SK-N-SH (cell line): Measurements from ENCODE around the gene METTL23. TPM values are rescaled to one million over a fixed set of nuclear protein-coding genes. Genes with fewer than 3 reads are reported as not detected.
A peak's percentile ranks its signal among the peaks of the same experiment; 100 is the strongest.

Experiments
- CTCF ChIA-PET: fragments of 300-600, 350-600 bp; formaldehyde crosslinking; extraction: SDS; loops from one replicate; lab custom pipeline; 2021; lab: Yijun Ruan, JAX
- POLR2A ChIA-PET: fragments of 350-600 bp; sonication (Branson Sonifier 250); formaldehyde crosslinking; extraction: SDS; loops from one replicate; lab custom pipeline; 2020; ENCODE audit warnings: antibody characterized with exemption, inconsistent platforms; lab: Yijun Ruan, JAX
- DNase-seq: peaks from one replicate; pipeline ENCODE4 v3.0.0; 2012
- H2AFZ ChIP-seq: fragments of 200-600 bp; sonication (generic); 2 replicates; pipeline ENCODE4 v1.8.1; 2016; ENCODE audit warnings: antibody characterized with exemption, mild to moderate bottlenecking, low read depth
- H3F3A ChIP-seq: fragments of 200-600 bp; sonication (generic); replicated peaks from 2 replicates; pipeline ENCODE3; 2016; ENCODE audit warnings: antibody characterized with exemption, mild to moderate bottlenecking; ENCODE audit not compliant: insufficient read depth
- H3K27ac ChIP-seq, 2 experiments: fragments of 200-500 bp in 1 of 2; fragments of 200-600 bp in 1 of 2; sonication (Bioruptor generic) in 1 of 2; sonication (generic), shearing (Covaris generic) in 1 of 2; 2 replicates each; pipeline versions ENCODE4 v1.5.1 to v1.6.1; 2014 to 2016; ENCODE audit warnings: low read depth in 2 of 2, inconsistent platforms in 1 of 2, low read length in 1 of 2, mild to moderate bottlenecking in 1 of 2, mixed read lengths in 1 of 2
- H3K27me3 ChIP-seq: fragments of 200-600 bp; sonication (generic), shearing (Covaris generic); 2 replicates; pipeline ENCODE4 v1.6.1; 2016; ENCODE audit warnings: mixed run types; ENCODE audit not compliant: insufficient read depth
- H3K36me3 ChIP-seq, 2 experiments: fragments of 200-500 bp in 1 of 2; fragments of 200-600 bp in 1 of 2; sonication (Bioruptor generic) in 1 of 2; sonication (generic) in 1 of 2; replicated peaks in 1 of 2; 2 replicates each; pipeline versions ENCODE3 to v1.5.1; 2014 to 2016; ENCODE audit warnings: low read length in 1 of 2, mild to moderate bottlenecking in 1 of 2; ENCODE audit not compliant: insufficient read depth in 2 of 2, control insufficient read depth in 1 of 2
- H3K4me1 ChIP-seq, 2 experiments: fragments of 200-500 bp in 1 of 2; fragments of 200-600 bp in 1 of 2; sonication (Bioruptor generic) in 1 of 2; sonication (generic), shearing (Covaris generic) in 1 of 2; 2 replicates each; pipeline versions ENCODE4 v1.5.1 to v1.6.1; 2014 to 2016; ENCODE audit warnings: low read depth in 1 of 2, low read length in 1 of 2, mixed run types in 1 of 2; ENCODE audit not compliant: insufficient read depth in 2 of 2, control insufficient read depth in 1 of 2
- H3K4me2 ChIP-seq: fragments of 200-600 bp; sonication (generic), shearing (Covaris generic); 2 replicates; pipeline ENCODE4 v1.6.1; 2017; ENCODE audit warnings: mixed run types
- H3K4me3 ChIP-seq, 2 experiments: fragments of 200-500 bp in 1 of 2; fragments of 200-600 bp in 1 of 2; sonication (Bioruptor generic) in 1 of 2; sonication (generic), shearing (Covaris generic) in 1 of 2; 2 replicates each; pipeline versions ENCODE4 v1.5.1 to v1.8.1; 2014 to 2016; ENCODE audit warnings: low read depth in 2 of 2, inconsistent platforms in 1 of 2, low read length in 1 of 2, mild to moderate bottlenecking in 1 of 2, mixed read lengths in 1 of 2, moderate library complexity in 1 of 2
- H3K79me2 ChIP-seq: fragments of 200-600 bp; sonication (generic); 2 replicates; pipeline ENCODE4 v1.8.1; 2017; ENCODE audit warnings: mild to moderate bottlenecking; ENCODE audit not compliant: insufficient read depth
- H3K9ac ChIP-seq: fragments of 200-600 bp; sonication (generic); 2 replicates; pipeline ENCODE4 v1.6.1; 2017; ENCODE audit warnings: mixed run types
- H3K9me2 ChIP-seq: fragments of 200-600 bp; sonication (generic); 2 replicates; pipeline ENCODE4 v1.6.1; 2017; ENCODE audit warnings: mixed run types
- H3K9me3 ChIP-seq: fragments of 200-600 bp; sonication (generic); 2 replicates; pipeline ENCODE4 v1.6.1; 2017; ENCODE audit warnings: mixed run types, mild to moderate bottlenecking, moderate library complexity
- H4K20me1 ChIP-seq: fragments of 200-600 bp; sonication (generic); 2 replicates; pipeline ENCODE4 v1.6.1; 2017; ENCODE audit warnings: mild to moderate bottlenecking, mixed run types; ENCODE audit not compliant: insufficient read depth
- ELF1 ChIP-seq: IDR thresholded peaks from 2 replicates; pipeline ENCODE4 v1.4.0; 2012
- EP300 ChIP-seq, 2 experiments: IDR thresholded peaks; 2 replicates each; pipeline versions ENCODE4 v1.4.0 to v1.6.1; 2012; ENCODE audit warnings: borderline replicate concordance in 1 of 2, low read depth in 1 of 2, low read length in 1 of 2
- FOSL2 ChIP-seq: IDR thresholded peaks from 2 replicates; pipeline ENCODE4 v1.4.0; 2012; ENCODE audit warnings: low read depth, mild to moderate bottlenecking, moderate library complexity, borderline replicate concordance
- FOXJ3 ChIP-seq: sonication (generic); formaldehyde crosslinking; IDR thresholded peaks from 2 replicates; pipeline ENCODE4 v1.5.1; 2020; ENCODE audit warnings: mild to moderate bottlenecking, missing genetic modification reagents
- GABPA ChIP-seq: IDR thresholded peaks from 2 replicates; pipeline ENCODE4 v1.4.0; 2012; ENCODE audit warnings: low read depth, mild to moderate bottlenecking
- NRF1 ChIP-seq: IDR thresholded peaks from 2 replicates; pipeline ENCODE4 v1.6.1; 2012; ENCODE audit warnings: low read depth, mild to moderate bottlenecking, low read length
- PBX3 ChIP-seq: IDR thresholded peaks from 2 replicates; pipeline ENCODE4; 2012
- POLR2AphosphoS5 ChIP-seq: IDR thresholded peaks from 2 replicates; pipeline ENCODE4 v1.6.1; 2012; ENCODE audit warnings: low read depth, low read length
- RAD21 ChIP-seq: IDR thresholded peaks from 2 replicates; pipeline ENCODE4 v1.6.1; 2012; ENCODE audit warnings: mild to moderate bottlenecking, low read length
- REST ChIP-seq: IDR thresholded peaks from 2 replicates; pipeline ENCODE4 v1.6.1; 2012; ENCODE audit warnings: mild to moderate bottlenecking, low read depth, low read length, moderate library complexity
- SIN3A ChIP-seq: IDR thresholded peaks from 2 replicates; pipeline ENCODE4 v1.6.1; 2012; ENCODE audit warnings: low read depth, mild to moderate bottlenecking, low read length, moderate library complexity, borderline replicate concordance
- TAF1 ChIP-seq: IDR thresholded peaks from 2 replicates; pipeline ENCODE4 v1.6.1; 2012; ENCODE audit warnings: low read depth, mild to moderate bottlenecking, low read length, moderate library complexity, borderline replicate concordance
- TCF12 ChIP-seq: IDR thresholded peaks from 2 replicates; pipeline ENCODE4 v1.4.0; 2012
- TEAD4 ChIP-seq: IDR thresholded peaks from 2 replicates; pipeline ENCODE4 v1.4.0; 2012; ENCODE audit warnings: mild to moderate bottlenecking, borderline replicate concordance; ENCODE audit not compliant: insufficient read depth
- USF1 ChIP-seq: IDR thresholded peaks from 2 replicates; pipeline ENCODE4 v1.4.0; 2012; ENCODE audit warnings: low read depth, borderline replicate concordance
- ZBTB33 ChIP-seq: IDR thresholded peaks from 2 replicates; pipeline ENCODE4 v1.4.0; 2012; ENCODE audit warnings: low read depth, borderline replicate concordance
- whole genome bisulfite sequencing: methylation state at CpG from one replicate; pipeline ENCODE4 v1.1.6; 2017; ENCODE audit warnings: low lambda C conversion rate; 5-methylcytosine and 5-hydroxymethylcytosine counted together
- polyA plus RNA-seq, 3 experiments: library from polyadenylated mRNA; depleted of rRNA; stranded (reverse); fragments of >200 nt; gene quantifications; 2 replicates each; pipeline ENCODE4 v1.2.3, GENCODE V29; 2012
- TF ChIP-seq, protein P1 (sequence below): fragments of 150-350 bp; IDR thresholded peaks from 2 replicates; pipeline ENCODE4 v1.6.1; 2017; ENCODE audit warnings: antibody characterized with exemption, low read length, low read depth, borderline replicate concordance

Gene METTL23
- polyA plus RNA-seq, 1 of the 3 experiments (the other 2 are of a cell fraction), result 75.9 TPM

- Histone ChIP-seq H3K27ac (peak overlapping the region in 1 of 2 experiments; percentile 97; a peak in 2 of 4 replicates), H3K27me3 (no peaks in the 10 kb centered on the region), H3K9ac (no peak overlapping the region; the same call in 1 of the 2 replicates), H3K9me2 (no peaks in the 10 kb centered on the region), H3K36me3 (peaks cover 44 to 62% of the 10 kb centered on the region in 2 experiments), H3K4me1 (peaks cover 8 to 32% of the 10 kb centered on the region in 2 experiments), H4K20me1 (peaks cover 17% of the 10 kb centered on the region), H3K9me3 (no peaks in the 10 kb centered on the region), H3K4me2 (no peak overlapping the region), H3F3A (peaks cover 52% of the 10 kb centered on the region), H3K4me3 (no peak overlapping the region), H2AFZ (no peak overlapping the region), H3K79me2 (peaks cover 53% of the 10 kb centered on the region)
- TF ChIP-seq FOXJ3, result no peak
- ChIA-PET POLR2A (no interaction called here), CTCF (interaction anchor here (0.5 to 14.3 kb wide), 24 partner anchors 10 to 1799 kb away, joined by 3 to 255 read pairs (median 4); partner anchors contain the start of genes JMJD6, METTL23 and MGAT5B)
- 100% methylated on average over 2 of the region's 2 CpGs for WGBS
- no peak for DNase-seq
Observed at GRCh38 chr17:76715496-76715830, 11.2 kb upstream of the METTL23 start.

DNA sequence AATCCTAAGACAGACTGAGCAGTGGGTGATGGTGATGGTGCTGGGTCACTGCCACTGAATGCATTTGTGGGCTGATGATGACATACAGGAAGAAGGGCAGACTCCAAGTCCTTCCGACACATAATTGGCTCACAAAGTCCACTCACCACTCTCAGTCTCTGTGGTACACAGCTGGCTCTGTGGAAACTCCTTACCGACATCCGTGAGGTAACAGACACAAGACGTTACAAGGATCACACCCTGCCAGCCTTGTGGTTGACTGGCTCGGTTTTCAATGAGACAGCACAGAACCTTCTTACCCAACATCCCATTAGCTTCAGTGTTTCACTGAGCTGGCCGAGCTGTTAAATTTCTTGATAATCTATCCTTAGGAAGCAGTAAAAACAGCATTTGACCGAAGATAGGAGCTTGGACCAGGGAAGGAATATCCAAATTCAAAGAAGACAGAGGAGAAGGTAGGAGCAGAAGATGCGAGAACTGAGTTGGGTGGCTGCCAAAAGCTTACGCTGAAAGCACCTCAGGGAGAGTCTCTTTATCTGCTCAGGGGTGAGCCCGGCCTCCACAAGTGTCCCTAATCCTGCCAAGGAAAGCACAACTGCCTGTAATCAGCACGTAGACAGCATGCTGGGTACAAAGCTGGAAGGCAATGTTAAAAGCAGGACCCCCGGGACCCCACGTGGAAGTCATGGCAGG, 10.3 kb upstream of the METTL23 start:
- DNase-seq, result no peak
- WGBS, result 63% methylated on average over 12 of the region's 13 CpGs
- Histone ChIP-seq H3K27ac (peak overlapping the region; percentile 53 to 97; a peak in 3 of 4 replicates), H3K4me2 (peak overlapping the region; percentile 62), H3K27me3 (no peaks in the 10 kb centered on the region), H3K4me3 (peak overlapping the region in 1 of 2 experiments; percentile 2; a peak in 1 of 4 replicates), H2AFZ (no peak overlapping the region), H3K9me3 (no peaks in the 10 kb centered on the region), H3K36me3 (peaks cover 52 to 71% of the 10 kb centered on the region in 2 experiments), H3K79me2 (peaks cover 56% of the 10 kb centered on the region), H3K9me2 (no peaks in the 10 kb centered on the region), H3K9ac (peak overlapping the region; percentile 66), H4K20me1 (peaks cover 17% of the 10 kb centered on the region), H3F3A (peaks cover 50% of the 10 kb centered on the region), H3K4me1 (peaks cover 4 to 30% of the 10 kb centered on the region in 2 experiments)
- ChIA-PET POLR2A (interaction anchor here (0.8 to 1.0 kb wide), 2 partner anchors 10 to 13 kb away, joined by 3 to 5 read pairs; partner anchors contain the start of gene JMJD6), CTCF (interaction anchor here (1.0 to 14.3 kb wide), 12 partner anchors 9 to 209 kb away, joined by 3 to 255 read pairs (median 22); partner anchors contain the start of genes JMJD6 and METTL23)
- TF ChIP-seq FOSL2 (no peak), SIN3A (no peak), RAD21 (no peak), GABPA (peak; percentile 46), REST (no peak), NRF1 (no peak), PBX3 (peak; percentile 52), TCF12 (peak; percentile 71; the same call in 1 of the 2 replicates), TAF1 (no peak), EP300 (IDR thresholded peaks at IDR 0.05; ENCODE audit: borderline replicate concordance in 1 of 2, low read depth in 1 of 2, low read length in 1 of 2) (no peak), ELF1 (peak; percentile 22; the same call in 1 of the 2 replicates), POLR2AphosphoS5 (peak; percentile 57; the same call in 1 of the 2 replicates), ZBTB33 (no peak), USF1 (no peak), TEAD4 (no peak), FOXJ3 (no peak)
- TF ChIP-seq, protein P1, sequence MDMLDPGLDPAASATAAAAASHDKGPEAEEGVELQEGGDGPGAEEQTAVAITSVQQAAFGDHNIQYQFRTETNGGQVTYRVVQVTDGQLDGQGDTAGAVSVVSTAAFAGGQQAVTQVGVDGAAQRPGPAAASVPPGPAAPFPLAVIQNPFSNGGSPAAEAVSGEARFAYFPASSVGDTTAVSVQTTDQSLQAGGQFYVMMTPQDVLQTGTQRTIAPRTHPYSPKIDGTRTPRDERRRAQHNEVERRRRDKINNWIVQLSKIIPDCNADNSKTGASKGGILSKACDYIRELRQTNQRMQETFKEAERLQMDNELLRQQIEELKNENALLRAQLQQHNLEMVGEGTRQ, result no peak
